GM20000 (cell line): ENCODE measurements around the gene CCDC7.
"Not testable (repeated sequence)": the region's sequence is repeated elsewhere in the genome, so short reads cannot be mapped to it uniquely, and the experiment has no call there.

Source experiments
- DNase-seq: peaks from one replicate; pipeline ENCODE4 v3.0.0; 2012; ENCODE audit warnings: low spot score
- CTCF ChIP-seq: IDR thresholded peaks from 2 replicates; pipeline ENCODE4 v1.5.1; 2012; ENCODE audit warnings: mild to moderate bottlenecking, control low read depth; ENCODE audit errors: extremely low read depth, missing control alignments

Gene CCDC7

GRCh38 chr10:32489901-32490300 lies 44.0 kb downstream of the CCDC7 start:
- no peak for DNase-seq
- no peak for TF ChIP-seq CTCF

- DNase-seq = not testable (repeated sequence)
These were observed 48.6 kb downstream of the CCDC7 start for GRCh38 chr10:32494562-32494961.

GRCh38 chr10:32500136-32500535 lies 54.2 kb downstream of the CCDC7 start:
- DNase-seq = not testable (repeated sequence)

GRCh38 chr10:32501906-32502305 lies 56.0 kb downstream of the CCDC7 start:
- no peak for TF ChIP-seq CTCF
- DNase-seq = no peak

- DNase-seq = not testable (repeated sequence)
These were observed 60.0 kb downstream of the CCDC7 start for GRCh38 chr10:32505762-32506420.

- no peak for TF ChIP-seq CTCF
- DNase-seq = no peak
These were observed 65.7 kb downstream of the CCDC7 start for GRCh38 chr10:32511599-32511998.

GRCh38 chr10:32516567-32517495 lies 70.9 kb downstream of the CCDC7 start:
- DNase-seq = no peak
- no peak for TF ChIP-seq CTCF

- TF ChIP-seq CTCF = no peak
- no peak for DNase-seq
These were observed 84.3 kb downstream of the CCDC7 start for GRCh38 chr10:32530231-32530630.

GRCh38 chr10:32538256-32538655 lies 92.3 kb downstream of the CCDC7 start:
- no peak for TF ChIP-seq CTCF
- DNase-seq = no peak
